ENCODE data around the gene NUDCD3. TPM values are rescaled to one million over a fixed set of nuclear protein-coding genes. Genes with fewer than 3 reads are reported as not detected.

The NUDCD3 gene
- total RNA-seq, 2 experiments from 2014 or later: 99.1 to 113 TPM

GRCh38 chr7:44466300-44467216 is 23.9 kb downstream of the NUDCD3 start:
- POLR2A ChIA-PET: interaction anchor here (0.7 to 1.0 kb wide), 2 partner anchors 23 to 1529 kb away, joined by 3 to 4 read pairs; no protein-coding TSS in a partner anchor
- peak overlapping the region; percentile 34 for H3K27ac Mint-ChIP-seq

GRCh38 chr7:44465490-44465889 is 25.0 kb downstream of the NUDCD3 start:
- ATAC-seq (ENCODE audit: low read depth) (no peak), DNase-seq (no peak)
- peaks cover 57% of the 10 kb centered on the region for H3K4me1 Mint-ChIP-seq
- peak overlapping the region; percentile 31 for H3K27ac Mint-ChIP-seq
- no peaks in the 10 kb centered on the region for H3K9me3 Mint-ChIP-seq
- H3K4me3 Mint-ChIP-seq: no peak overlapping the region
- H3K27me3 Mint-ChIP-seq: no peaks in the 10 kb centered on the region
- POLR2A ChIA-PET: no interaction called here
- peaks cover 25% of the 10 kb centered on the region for H3K36me3 Mint-ChIP-seq

More at GRCh38 chr7:44466300-44467216, 23.9 kb downstream of the NUDCD3 start:
- Mint-ChIP-seq H3K9me3 (no peaks in the 10 kb centered on the region), H3K4me1 (peaks cover 48% of the 10 kb centered on the region), H3K36me3 (peaks cover 28% of the 10 kb centered on the region), H3K27me3 (no peaks in the 10 kb centered on the region), H3K4me3 (no peak overlapping the region)
- no peak for DNase-seq
- peak; percentile 52 for ATAC-seq (ENCODE audit: low read depth)

- H3K27me3 Mint-ChIP-seq: no peaks in the 10 kb centered on the region
- no peak for ATAC-seq (ENCODE audit: low read depth)
- POLR2A ChIA-PET: interaction anchor here (0.6 to 1.1 kb wide), 2 partner anchors 9 to 23 kb away, joined by 3 read pairs; no protein-coding TSS in a partner anchor
- H3K36me3 Mint-ChIP-seq: peaks cover 28% of the 10 kb centered on the region
- no peaks in the 10 kb centered on the region for H3K9me3 Mint-ChIP-seq
- no peak overlapping the region for H3K4me3 Mint-ChIP-seq
- no peak for DNase-seq
- H3K4me1 Mint-ChIP-seq: peaks cover 58% of the 10 kb centered on the region
- no peak overlapping the region for H3K27ac Mint-ChIP-seq
Measured at GRCh38 chr7:44463169-44463808, 27.2 kb downstream of the NUDCD3 start.

- H3K4me3 Mint-ChIP-seq: peak overlapping the region; percentile 80
- H3K36me3 Mint-ChIP-seq: peaks cover 31% of the 10 kb centered on the region
- H3K9me3 Mint-ChIP-seq: no peaks in the 10 kb centered on the region
- ATAC-seq (ENCODE audit: low read depth) (peak; percentile 84), DNase-seq (no peak)
- POLR2A ChIA-PET: interaction anchor here (0.8 to 1.9 kb wide), 6 partner anchors 9 to 203 kb away, joined by 3 to 7 read pairs (median 5); partner anchors contain the start of genes DDX56 and NUDCD3
- H3K27me3 Mint-ChIP-seq: no peaks in the 10 kb centered on the region
- peak overlapping the region; percentile 94 for H3K27ac Mint-ChIP-seq
- H3K4me1 Mint-ChIP-seq: peaks cover 57% of the 10 kb centered on the region
Measured at GRCh38 chr7:44461387-44461786, 29.1 kb downstream of the NUDCD3 start.

GRCh38 chr7:44460325-44460724 is 30.1 kb downstream of the NUDCD3 start:
- ATAC-seq (ENCODE audit: low read depth) (peak; percentile 82), DNase-seq (no peak)
- POLR2A ChIA-PET: interaction anchor here (0.7 to 1.9 kb wide), 4 partner anchors 30 to 568 kb away, joined by 3 to 7 read pairs (median 6); partner anchors contain the start of gene NUDCD3
- peaks cover 56% of the 10 kb centered on the region for H3K4me1 Mint-ChIP-seq
- peak overlapping the region; percentile 72 for H3K27ac Mint-ChIP-seq
- H3K36me3 Mint-ChIP-seq: peaks cover 34% of the 10 kb centered on the region
- H3K9me3 Mint-ChIP-seq: no peaks in the 10 kb centered on the region
- no peaks in the 10 kb centered on the region for H3K27me3 Mint-ChIP-seq
- peak overlapping the region; percentile 80 for H3K4me3 Mint-ChIP-seq

- POLR2A ChIA-PET: no interaction called here
- ATAC-seq (ENCODE audit: low read depth): no peak
Measured at GRCh38 chr7:44455155-44455554, 35.3 kb downstream of the NUDCD3 start.

GRCh38 chr7:44454348-44454747 is 36.1 kb downstream of the NUDCD3 start:
- H3K27me3 Mint-ChIP-seq: no peaks in the 10 kb centered on the region
- no peak for ATAC-seq (ENCODE audit: low read depth)
- POLR2A ChIA-PET: interaction anchor here (1.2 kb wide), 1 partner anchor 8 kb away, joined by 3 read pairs; no protein-coding TSS in a partner anchor
- no peak overlapping the region for H3K27ac Mint-ChIP-seq
- H3K4me3 Mint-ChIP-seq: peak overlapping the region; percentile 56
- H3K4me1 Mint-ChIP-seq: peaks cover 39% of the 10 kb centered on the region
- H3K9me3 Mint-ChIP-seq: no peaks in the 10 kb centered on the region
- DNase-seq: no peak
- peaks cover 42% of the 10 kb centered on the region for H3K36me3 Mint-ChIP-seq

More at GRCh38 chr7:44455155-44455554, 35.3 kb downstream of the NUDCD3 start:
- Mint-ChIP-seq H3K27ac (no peak overlapping the region), H3K36me3 (peaks cover 43% of the 10 kb centered on the region), H3K4me3 (no peak overlapping the region), H3K9me3 (no peaks in the 10 kb centered on the region), H3K4me1 (peaks cover 45% of the 10 kb centered on the region), H3K27me3 (no peaks in the 10 kb centered on the region)
- no peak for DNase-seq

GRCh38 chr7:44451123-44451522 is 39.3 kb downstream of the NUDCD3 start:
- DNase-seq (no peak), ATAC-seq (ENCODE audit: low read depth) (no peak)
- Mint-ChIP-seq H3K36me3 (peaks cover 55% of the 10 kb centered on the region), H3K27me3 (no peaks in the 10 kb centered on the region), H3K4me3 (no peak overlapping the region), H3K27ac (no peak overlapping the region), H3K9me3 (no peaks in the 10 kb centered on the region), H3K4me1 (peaks cover 39% of the 10 kb centered on the region)
- POLR2A ChIA-PET: no interaction called here

- Mint-ChIP-seq H3K36me3 (peaks cover 62% of the 10 kb centered on the region), H3K4me1 (peaks cover 27% of the 10 kb centered on the region), H3K9me3 (peaks cover 10% of the 10 kb centered on the region), H3K27ac (no peak overlapping the region), H3K27me3 (no peaks in the 10 kb centered on the region), H3K4me3 (no peak overlapping the region)
- DNase-seq: no peak
- POLR2A ChIA-PET: no interaction called here
- no peak for ATAC-seq (ENCODE audit: low read depth)
Measured at GRCh38 chr7:44449584-44449928, 40.9 kb downstream of the NUDCD3 start.

GRCh38 chr7:44448922-44449583 is 41.4 kb downstream of the NUDCD3 start:
- H3K27me3 Mint-ChIP-seq: no peaks in the 10 kb centered on the region
- POLR2A ChIA-PET: no interaction called here
- ATAC-seq (ENCODE audit: low read depth) (no peak), DNase-seq (no peak)
- H3K9me3 Mint-ChIP-seq: peaks cover 12% of the 10 kb centered on the region
- H3K36me3 Mint-ChIP-seq: peaks cover 61% of the 10 kb centered on the region
- H3K4me3 Mint-ChIP-seq: peak overlapping the region; percentile 5
- H3K27ac Mint-ChIP-seq: peak overlapping the region; percentile 26
- H3K4me1 Mint-ChIP-seq: peaks cover 24% of the 10 kb centered on the region

GRCh38 chr7:44447874-44448425 is 42.5 kb downstream of the NUDCD3 start:
- Mint-ChIP-seq H3K9me3 (peaks cover 12% of the 10 kb centered on the region), H3K4me3 (no peak overlapping the region), H3K27me3 (no peaks in the 10 kb centered on the region), H3K36me3 (peaks cover 64% of the 10 kb centered on the region), H3K4me1 (peaks cover 24% of the 10 kb centered on the region), H3K27ac (no peak overlapping the region)
- POLR2A ChIA-PET: no interaction called here
- no peak for DNase-seq
- ATAC-seq (ENCODE audit: low read depth): no peak

- POLR2A ChIA-PET: no interaction called here
- Mint-ChIP-seq H3K27me3 (no peaks in the 10 kb centered on the region), H3K36me3 (peaks cover 61% of the 10 kb centered on the region), H3K4me3 (no peak overlapping the region), H3K27ac (no peak overlapping the region), H3K9me3 (peaks cover 12% of the 10 kb centered on the region), H3K4me1 (peaks cover 18% of the 10 kb centered on the region)
- no peak for DNase-seq
- ATAC-seq (ENCODE audit: low read depth): no peak
Measured at GRCh38 chr7:44445986-44446671, 44.3 kb downstream of the NUDCD3 start.

Data from activated naive CD8-positive, alpha-beta T cell treated with anti-CD3 and anti-CD28 coated beads, Interleukin-2, amount 10 ng/mL, durations not matched to agents 7 days and 5 days (primary cell).